GM19193 (cell line): Measurements from ENCODE around the gene PPP2CA.

ENCODE experiments used
- POLR2A ChIP-seq: IDR thresholded peaks from 4 replicates; pipeline ENCODE4 v1.6.1; 2011; ENCODE audit not compliant: insufficient read depth, insufficient read length; ENCODE audit errors: extremely low read depth

The PPP2CA gene

GRCh38 chr5:134176511-134177368 lies 49.1 kb downstream of the PPP2CA start, which contains the start of gene SKP1:
Gene SKP1, minus strand, starts transcription at chr5:134176950. Its CDS starts 2,928 bp downstream, at chr5:134174022.
- TF ChIP-seq POLR2A, result peak; percentile 99

- no peak for TF ChIP-seq POLR2A
Measured at GRCh38 chr5:134175921-134176510, 49.9 kb downstream of the PPP2CA start.

GRCh38 chr5:134174841-134175839 lies 50.7 kb downstream of the PPP2CA start:
- no peak for TF ChIP-seq POLR2A

- TF ChIP-seq POLR2A, result no peak
Measured at GRCh38 chr5:134171972-134172371, 53.9 kb downstream of the PPP2CA start.

- no peak for TF ChIP-seq POLR2A
Measured at GRCh38 chr5:134162592-134162991, 63.3 kb downstream of the PPP2CA start.

GRCh38 chr5:134161513-134162395 lies 64.1 kb downstream of the PPP2CA start:
- no peak for TF ChIP-seq POLR2A

GRCh38 chr5:134153657-134154056 lies 72.2 kb downstream of the PPP2CA start:
- no peak for TF ChIP-seq POLR2A

- no peak for TF ChIP-seq POLR2A
Measured at GRCh38 chr5:134153241-134153640, 72.6 kb downstream of the PPP2CA start.

GRCh38 chr5:134151723-134152122 lies 74.2 kb downstream of the PPP2CA start:
- TF ChIP-seq POLR2A, result no peak

- TF ChIP-seq POLR2A, result no peak
Measured at GRCh38 chr5:134149571-134150303, 76.1 kb downstream of the PPP2CA start.

GRCh38 chr5:134148986-134149539 lies 76.8 kb downstream of the PPP2CA start:
- TF ChIP-seq POLR2A, result no peak

- TF ChIP-seq POLR2A, result no peak
Measured at GRCh38 chr5:134148316-134148715, 77.6 kb downstream of the PPP2CA start.
